ENCODE data around the gene HOXA2.

The HOXA2 gene

GRCh38 chr7:27111042-27111750 is 8.7 kb upstream of the HOXA2 start:
- no peak for DNase-seq

- peak; percentile 28 for DNase-seq
These were observed 7.9 kb upstream of the HOXA2 start for GRCh38 chr7:27110186-27111031.

DNA sequence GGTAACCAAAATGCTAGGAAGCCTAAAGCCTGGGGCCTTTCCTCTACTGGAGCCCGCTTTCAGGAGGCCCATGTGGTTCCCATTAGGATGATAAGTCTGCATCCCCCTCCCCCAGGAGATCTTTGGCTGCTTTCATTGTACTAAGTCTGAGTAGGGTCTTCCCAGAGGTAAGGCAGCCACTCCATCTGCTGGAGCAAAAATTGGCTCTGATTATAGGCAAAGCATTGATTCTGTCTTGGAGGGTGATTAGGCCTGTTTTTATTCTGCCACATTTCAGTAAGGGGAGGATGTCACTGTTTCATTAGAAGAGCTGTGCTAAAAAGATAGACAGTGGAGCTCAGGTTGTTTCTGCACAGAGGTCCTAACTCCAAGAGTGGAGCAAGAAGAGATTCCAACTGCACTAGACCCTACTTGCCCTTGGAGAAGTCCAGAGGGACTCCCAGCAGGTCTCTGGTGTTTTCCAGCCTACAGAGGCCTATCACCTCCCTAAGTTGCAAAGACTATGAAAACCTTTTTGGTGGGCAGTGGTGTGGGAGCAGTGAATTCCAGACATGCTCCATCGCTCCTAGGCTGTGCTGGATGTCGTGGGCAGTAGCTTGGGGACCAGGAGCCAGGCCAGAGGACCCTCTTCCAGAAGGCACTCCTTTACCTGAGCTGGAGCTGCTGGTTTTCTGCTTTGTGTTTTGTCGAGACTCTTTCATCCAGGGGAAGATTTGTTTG is 7.1 kb upstream of the HOXA2 start:
- no peak for DNase-seq

GRCh38 chr7:27108390-27109127 is 6.1 kb upstream of the HOXA2 start:
- no peak for DNase-seq

DNA sequence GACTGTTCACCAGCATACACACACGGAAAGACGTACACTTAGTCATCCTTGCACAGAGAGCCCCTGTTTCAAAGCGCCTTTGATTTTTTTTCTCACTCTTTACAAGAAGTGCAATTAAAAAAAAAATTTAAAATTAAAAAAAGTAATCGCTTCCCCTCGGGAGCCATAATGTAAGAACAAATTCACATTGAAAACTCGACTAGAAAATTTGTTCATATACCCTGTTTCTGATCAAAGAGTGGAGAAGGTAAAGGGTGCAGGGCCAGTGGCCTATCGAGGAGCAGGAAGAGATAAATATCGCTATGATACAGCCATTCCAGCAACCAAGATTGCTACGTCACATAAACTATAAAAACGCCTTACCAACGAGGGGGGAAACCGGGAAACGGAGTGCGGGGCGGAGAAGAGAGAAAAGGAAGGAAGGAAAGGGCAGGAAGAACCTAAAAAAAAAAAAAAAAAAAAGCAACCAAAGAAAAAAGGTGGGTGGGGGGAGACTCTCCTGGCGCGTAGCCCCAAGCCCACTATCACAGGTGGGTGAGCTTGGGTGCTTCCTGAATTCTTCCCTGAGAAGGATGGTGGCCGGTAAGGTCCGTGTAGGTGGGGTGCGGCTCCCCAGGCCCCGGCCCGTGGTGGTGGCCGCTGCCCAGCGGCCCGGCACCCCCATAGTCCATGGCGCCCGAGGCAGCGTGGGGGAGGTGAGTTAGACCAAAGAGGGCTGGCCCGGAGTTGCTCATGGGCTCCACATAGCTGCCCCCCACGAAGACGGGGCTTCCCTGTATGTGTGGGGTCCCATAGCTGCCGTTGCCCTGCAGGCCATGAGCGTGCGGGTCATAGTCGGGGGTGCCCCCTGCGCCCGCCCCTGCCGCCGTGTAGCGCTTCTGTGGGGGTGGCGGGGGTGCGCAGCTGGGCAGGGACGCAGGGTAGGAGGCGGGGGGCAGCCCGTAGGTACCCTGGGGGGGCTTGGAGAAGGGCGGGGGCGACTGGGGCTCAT is 5.2 kb upstream of the HOXA2 start:
- DNase-seq = no peak

DNA sequence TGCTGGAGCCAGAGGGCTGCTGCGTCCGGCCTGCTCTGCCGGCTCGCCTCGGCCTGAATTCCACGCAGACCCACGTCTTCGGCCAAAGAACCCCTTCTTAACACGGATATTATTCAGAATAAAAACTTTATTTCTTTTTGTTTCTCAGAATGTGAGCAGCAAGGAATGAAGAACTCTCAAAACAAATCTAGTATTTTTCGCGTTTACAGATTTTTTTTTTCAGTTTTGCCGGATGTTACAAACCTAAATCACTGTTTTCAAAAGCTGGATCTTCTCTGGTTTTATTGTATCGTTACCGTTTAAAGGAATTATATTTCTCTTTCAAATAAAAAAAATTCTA is 4.4 kb upstream of the HOXA2 start:
- DNase-seq = no peak

DNA sequence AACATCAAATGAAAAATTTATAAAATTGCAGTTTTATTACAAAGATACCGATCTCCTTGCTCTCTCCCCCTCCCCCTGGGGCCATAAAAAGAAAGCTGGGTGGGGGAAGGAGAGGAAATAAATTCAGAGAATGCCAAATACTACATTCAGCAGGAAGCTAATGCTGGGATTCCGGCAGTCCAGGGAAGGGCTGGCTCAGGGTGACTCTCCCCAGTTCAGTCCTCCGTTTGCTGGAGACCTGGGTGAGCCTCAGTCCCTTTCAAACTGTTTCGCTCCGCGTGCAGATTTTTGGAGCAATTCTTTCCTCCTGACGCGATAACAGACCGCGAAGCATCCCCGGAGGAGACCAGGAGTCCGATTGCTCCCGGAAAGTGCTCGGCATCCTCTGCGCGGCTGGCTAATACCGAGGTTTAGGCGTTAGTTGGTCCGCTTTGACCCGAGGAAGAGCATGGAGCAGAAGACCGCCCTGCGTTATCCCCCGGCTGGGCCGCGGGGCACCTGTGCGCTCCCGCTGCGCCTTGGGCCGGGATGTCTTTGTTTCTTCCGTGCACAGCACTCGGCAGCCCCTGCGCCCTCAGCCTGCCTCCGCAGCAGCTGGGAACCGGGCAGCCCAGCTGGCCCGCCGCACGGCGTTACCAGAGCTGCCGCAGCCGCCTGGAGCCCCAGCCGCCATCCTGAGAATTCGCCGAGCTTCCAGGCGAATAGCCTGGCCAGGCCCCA is 3.9 kb upstream of the HOXA2 start:
- no peak for DNase-seq

DNA sequence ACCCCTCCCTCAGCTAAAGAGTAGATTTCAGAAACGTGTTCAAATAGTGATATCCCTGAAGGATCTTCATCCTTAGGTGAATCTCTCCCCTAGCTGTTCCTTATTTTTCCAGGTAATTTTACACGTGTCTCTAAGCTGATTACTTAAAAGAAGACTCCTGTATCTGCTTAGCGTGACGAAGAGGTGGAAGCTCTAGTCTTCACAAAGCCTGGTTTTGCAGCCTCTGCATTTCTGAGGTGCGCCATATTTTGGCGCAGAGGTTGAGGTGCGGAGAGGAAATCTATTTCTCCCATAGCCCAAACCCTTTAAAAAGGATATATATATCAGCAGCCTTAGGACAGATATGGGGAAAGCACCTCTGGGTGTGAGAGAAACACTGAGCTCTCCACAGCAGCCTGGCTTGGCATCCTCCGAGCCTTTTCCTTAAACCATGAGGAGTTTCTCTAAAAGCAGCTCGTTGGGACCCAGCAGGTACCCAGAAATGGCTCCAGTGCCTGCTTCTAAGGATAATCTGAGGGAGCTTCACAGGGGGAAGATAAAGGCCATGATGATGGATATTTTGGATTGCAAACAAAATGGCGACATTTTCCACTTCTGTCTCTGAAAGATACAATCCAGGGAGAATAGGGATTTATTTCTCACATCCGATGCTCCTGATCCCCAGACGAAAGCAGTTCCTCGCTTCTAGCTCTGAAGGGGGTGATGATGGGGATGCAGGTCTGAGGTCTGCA is 3.0 kb upstream of the HOXA2 start:
- DNase-seq = no peak

- DNase-seq = no peak
These were observed 2.0 kb upstream of the HOXA2 start for GRCh38 chr7:27104341-27105058.

DNA sequence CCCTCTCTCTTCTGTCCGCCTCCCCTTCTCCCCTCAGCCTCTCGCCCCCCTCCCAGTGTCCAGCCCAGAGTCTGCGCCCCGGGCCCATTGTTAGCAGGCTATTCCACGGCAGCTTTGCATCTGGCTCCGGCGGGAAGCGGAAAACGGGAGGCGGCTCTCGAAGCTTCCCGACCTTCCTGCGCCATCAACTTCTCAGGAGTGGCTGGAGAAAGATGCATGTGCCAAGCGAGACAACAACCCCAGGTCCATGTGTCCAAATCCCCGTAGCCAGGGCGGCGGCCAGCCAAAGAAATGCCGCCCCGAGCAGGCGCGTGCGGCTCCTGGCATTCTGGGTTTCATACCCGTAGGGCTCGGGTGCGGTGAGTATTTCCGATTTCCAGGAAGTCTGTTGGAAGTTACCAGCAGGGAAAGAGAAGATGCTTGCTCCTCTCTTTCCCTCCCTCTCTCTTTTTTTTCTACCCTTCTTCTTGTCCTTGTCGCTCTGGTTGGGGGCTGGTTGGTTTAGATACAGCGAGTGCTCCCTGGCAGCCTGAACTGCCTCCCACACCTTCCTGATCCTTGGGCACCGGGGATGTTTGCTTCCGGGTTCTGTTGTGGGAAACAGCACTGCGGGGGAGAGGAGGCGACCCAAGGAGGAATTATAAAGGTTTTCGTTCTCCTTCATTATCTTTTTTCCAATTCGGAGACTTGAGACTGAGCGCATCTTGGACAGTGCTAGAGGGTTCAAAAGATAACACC is 1.2 kb upstream of the HOXA2 start:
- no peak for DNase-seq

DNA sequence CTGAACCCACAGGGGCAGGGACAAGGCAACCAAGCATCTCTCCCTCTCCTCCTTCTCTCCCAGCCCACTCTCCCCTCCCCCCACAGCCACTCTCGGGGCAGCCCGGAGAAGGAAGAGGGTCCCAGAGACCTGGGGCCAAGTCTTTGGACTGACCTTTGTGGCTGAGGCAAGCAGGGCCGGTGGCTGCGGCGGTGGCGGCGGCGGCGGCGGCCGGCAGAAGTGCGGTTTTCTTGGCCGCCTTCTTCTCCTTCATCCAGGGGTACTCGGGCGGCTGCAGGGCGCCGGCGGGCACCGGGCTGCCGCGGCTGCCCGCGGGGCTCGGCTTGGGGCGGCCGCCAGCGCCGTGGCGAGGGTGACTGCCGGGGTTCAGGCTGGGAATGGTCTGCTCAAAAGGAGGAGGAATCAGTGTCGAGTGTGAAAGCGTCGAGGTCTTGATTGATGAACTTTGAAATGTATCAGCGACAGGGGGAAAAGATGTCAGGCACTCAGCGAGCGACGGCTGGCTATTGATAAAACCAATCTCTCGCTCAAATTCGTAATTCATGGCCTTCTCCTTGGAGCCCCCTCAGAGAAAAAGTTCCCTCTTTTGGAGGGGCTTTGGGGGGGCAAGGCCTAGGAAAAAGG is 414 bp downstream of the HOXA2 start:
- no peak for DNase-seq

DNA sequence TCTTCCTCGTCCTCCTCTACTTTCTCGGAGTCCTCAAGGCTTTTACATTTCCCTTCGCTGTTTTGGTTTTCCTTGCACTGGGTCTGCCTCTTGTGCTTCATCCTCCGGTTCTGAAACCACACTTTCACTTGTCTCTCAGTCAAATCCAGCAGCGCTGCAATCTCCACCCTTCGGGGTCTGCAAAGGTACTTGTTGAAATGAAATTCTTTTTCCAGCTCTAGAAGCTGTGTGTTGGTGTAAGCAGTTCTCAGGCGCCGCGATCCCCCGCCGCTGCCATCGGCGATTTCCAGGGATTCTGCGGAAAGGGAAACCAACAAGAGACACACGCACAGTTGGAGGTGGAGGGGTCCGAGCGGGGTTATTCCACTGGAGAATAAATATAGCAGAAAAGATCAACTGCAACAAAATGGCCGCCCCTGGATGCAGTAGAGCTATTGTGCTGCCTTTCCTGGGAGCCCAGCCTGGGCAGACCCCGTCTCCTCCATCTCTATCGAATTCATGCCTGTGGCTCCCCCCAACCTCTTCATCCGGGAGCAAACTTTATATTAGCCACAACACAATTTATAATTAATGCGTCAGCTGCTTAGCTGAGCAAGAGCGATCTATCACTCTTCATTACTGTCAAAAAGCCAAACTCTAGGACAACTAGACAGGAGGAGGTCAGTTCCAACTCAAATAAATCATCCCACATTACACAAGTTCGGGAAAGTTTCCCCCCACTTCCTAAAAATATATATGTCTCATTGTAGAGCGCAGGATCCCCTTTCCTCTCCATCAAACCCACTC is 1.1 kb downstream of the HOXA2 start:
- no peak for DNase-seq

- DNase-seq = no peak
These were observed 1.8 kb downstream of the HOXA2 start for GRCh38 chr7:27100694-27101170.

GRCh38 chr7:27099453-27100370 is 2.8 kb downstream of the HOXA2 start:
- DNase-seq = no peak

DNA sequence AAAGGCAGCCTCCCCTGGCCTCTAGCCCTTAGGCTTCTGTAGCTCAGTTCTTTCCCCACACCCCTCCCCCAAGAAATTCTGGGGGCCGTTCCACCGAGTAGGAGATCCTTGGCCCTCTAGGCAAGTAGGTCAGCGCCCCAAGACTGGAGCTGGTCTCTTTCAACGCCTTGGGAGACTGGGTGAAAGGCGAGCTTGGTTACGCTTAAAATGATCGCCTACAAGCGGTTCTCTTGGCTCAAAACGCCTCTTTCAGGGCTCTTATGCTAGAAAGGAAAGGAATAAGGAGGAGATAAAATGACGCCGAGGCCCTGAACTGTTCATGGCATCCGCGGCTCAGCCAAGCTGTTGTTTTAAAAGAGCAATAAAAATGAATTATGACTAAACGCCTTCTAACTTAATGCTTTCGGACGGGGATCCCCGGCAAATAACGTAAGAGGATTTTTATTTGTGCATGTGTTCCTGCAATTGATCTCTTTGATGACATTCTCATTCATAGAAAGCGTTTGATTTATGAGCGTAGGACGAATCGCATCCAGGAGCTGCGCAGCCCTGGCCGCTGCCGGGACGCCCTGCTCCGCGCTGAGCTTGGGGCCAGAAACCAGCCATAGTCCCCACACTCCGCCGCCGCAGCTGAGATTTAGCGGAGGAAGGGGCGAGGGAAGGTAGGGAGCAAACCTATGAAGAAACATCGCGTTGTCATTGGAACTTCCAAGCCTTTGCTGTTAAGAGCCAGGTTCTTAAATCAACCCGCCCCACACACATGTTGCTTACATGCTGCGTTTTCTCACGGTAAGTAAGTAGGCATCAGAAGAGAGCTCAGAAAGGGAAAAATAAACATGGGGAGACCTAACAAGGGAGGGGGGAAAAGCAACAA is 3.7 kb downstream of the HOXA2 start:
- no peak for DNase-seq

All from NCI-H1092 (cell line).